HG03442 (cell line): ENCODE measurements around the gene EFNA4.

Experiments
- ATAC-seq: cut with Tn5 transposase; IDR thresholded peaks from one replicate; pipeline ENCODE4 v1.9.1; 2021; ENCODE audit warnings: mild to moderate bottlenecking, moderate library complexity; ENCODE audit not compliant: unreplicated experiment

The EFNA4 gene

DNA sequence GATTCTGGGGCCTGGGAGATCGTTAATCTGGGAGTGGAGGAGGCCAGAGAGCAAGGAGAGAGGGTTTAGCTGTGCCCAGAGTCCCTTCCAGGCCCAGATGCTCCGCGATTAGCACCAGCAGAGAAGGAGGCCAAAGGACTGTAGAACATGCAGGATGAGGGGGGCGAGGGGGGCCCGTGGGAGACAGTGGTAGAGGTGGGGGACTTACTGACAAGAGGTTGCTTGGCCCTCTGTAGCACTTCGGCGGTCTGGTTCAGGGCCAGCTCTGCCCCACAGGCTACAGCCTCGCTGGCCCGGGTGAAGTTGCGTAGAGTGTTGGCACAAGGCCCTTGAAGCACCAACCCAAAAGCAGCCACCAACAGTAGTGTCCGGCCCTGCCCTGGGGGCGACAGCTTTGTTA, 30.7 kb upstream of the EFNA4 start:
- ATAC-seq = no peak

DNA sequence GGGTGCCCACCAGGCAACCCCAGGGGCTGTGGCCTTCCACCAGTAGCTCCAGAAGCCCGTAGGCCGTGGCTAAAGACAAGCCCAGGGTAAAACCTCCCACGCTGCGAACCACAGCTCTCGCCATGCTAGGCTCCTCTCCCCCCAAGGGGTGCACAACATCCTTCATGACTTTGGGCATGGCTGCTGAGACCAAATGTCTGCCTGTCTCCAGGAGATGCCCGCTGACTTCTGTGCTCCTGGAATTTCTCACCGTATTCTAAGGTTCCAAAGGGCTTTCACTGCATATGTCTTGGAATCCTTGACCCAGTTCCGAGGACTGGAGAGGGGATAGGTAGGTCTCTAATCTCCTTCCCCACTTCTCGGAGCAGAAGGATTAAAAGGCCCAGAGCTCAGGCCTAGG, 30.0 kb upstream of the EFNA4 start, which contains the start of the genes DCST1 and DCST2:
TSS of gene DCST1 (plus strand) at position 301 of the 400 bp plus-strand sequence. CDS start 213 bp downstream, outside the sequence.
TSS of gene DCST2 (minus strand) at position 258 of the 400 bp plus-strand sequence. CDS start at position 178, 80 bp downstream.
- ATAC-seq = no peak

DNA sequence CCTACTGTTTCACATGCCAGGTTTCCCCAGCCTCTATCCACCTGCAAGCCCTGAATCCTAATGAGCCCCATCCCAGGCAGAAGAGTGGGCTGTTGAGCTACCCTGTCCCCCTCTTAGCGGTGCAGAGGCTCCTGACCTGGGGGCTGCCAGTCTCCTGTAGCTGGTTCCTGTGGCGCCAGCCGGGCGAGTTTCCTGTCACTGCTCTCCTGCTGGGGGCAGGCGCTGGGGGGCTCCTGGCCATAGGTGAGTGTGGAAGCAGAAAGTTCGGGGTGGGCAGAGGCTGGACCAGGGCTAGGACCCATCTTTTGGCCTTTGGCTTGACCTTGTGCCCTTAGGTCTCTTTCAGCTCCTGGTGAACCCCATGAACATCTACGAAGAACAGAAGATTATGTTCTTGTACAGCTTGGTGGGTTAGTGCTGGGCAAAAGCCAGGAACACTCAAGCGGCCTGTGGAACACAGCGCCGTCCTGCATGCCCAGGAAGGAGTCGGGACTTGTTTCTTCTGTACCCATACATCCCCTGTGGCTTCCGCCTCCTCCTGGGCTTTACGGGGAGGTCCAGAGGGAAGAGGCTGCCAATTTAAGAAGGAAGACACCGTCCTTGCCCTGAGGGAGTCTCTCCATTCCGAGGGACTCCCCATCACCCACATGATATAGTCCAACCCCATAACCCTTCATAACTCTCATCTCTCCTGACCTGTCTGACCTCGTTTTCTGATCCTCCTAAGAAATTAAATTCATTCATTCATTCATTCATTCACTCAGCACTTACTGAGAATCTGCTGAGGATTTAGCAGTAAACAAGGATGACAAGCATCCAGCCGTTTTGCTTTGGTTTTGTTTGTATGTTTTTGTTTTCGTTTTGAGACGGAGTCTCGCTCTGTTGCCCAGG, 29.0 kb upstream of the EFNA4 start:
- ATAC-seq = no peak

DNA sequence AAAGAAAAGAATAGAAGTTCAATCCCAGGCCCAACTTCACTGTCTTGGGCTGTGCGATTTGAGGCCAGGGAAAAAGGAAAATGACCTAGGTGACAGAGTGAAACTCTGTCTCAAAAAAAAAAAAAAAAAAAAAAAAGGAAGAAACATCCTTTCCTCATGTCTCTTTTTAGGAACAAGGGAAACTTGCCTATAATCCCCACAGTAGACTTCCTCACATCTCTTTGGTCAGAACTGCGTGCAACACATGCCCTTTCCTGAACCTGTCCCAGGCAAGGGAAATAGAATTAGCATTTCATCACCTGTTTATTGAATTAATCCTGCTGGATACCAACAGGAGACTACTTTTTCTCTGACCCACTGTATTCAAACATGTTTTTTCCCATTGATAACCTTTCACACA, 27.6 kb upstream of the EFNA4 start:
- ATAC-seq = no peak

DNA sequence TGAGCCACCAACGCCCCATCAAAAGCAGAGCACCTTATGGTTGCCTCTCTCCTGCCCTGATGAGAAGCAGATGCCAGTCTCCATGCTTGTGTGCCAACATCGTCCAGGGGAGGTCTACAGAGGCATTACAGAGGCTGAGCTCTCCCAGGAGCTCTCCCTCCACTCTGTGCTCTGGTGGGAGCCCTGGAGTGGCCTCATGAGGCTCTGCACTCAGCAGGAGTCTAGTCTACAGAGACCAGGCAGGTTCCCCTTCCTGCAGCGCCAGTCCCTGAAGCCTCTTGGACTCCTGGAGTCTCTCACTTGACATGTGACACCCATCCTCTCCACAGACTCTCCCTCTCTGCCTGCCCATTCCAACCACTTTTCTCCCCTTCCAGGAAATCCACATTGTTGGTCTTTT, 26.5 kb upstream of the EFNA4 start:
- no peak for ATAC-seq

DNA sequence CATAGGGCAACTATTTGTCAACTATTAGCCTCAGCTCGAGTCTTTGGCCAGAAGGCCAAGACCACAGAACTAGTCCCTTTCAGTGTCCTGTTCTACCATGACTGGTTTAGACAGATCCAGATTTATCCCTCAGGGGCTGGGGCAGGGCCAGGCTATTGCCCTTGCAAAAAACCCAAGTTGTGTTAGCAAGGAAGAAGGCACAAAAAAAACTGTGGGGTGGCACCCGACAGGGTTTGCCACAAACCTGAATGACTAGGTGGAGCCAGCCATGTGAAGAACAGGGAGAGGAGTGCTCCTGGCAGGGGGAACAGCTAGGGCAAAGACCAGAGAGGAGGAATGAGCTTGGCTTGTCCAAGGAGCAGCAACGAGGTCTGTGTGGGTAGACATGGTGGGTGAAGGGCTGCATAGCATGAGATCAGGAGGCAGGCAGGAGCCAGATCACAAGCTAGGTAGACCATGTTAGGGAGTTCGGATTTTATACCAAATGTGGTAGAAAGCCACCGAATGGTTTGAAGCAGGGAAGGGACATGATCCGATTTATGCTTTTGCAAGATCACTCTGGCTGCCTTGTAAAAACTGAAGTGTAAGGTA, 25.6 kb upstream of the EFNA4 start:
- no peak for ATAC-seq

DNA sequence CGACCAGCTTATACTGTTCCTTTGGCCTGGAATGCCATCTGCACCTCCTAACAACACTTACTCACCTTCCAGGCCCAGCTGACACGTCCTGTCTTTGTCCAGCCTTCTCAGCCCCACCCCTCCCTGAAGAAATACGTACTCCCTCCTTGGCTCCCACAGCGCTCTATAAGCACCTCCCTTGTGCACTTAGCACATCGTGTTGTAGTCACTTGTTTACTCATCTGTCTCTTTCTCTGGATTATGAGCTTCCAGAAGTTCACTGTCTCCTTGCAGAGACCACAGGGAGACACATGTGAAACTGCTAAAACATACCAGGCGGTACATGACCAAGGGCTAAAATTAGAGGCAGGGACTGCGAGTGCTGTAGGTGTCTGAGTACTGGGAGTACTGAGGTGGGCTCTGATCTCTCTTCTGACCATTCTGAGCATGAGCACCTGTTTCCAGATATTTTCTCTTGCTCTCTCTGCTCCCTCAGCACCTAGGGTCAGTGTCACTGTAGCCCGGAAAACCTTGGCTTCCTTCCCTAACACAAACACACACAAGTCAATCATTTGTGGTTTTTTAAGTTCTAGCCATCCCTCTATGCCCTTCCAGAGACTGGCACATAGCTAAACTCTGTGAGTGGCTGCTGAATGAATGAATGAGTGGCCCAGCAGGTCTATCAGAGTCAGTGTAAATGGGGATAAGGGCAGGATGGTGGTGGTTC, 24.8 kb upstream of the EFNA4 start:
- no peak for ATAC-seq

DNA sequence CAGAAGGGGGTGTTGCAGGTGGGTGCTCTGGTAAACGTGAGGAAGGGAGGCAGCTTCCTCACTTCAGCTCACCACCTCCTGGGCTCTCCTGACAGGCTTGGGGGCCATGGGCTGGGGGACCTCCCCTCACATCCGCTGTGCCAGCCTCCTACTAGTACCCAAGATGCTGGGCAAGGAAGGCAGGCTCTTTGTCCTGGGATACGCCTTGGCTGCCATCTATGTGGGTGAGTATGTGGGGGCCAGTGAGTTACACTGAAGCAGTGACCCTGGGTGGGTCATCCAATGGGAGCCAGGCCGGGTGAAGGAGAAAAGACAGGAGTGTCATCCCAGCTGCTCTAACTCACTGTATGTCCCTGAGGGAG, 24.3 kb upstream of the EFNA4 start:
- no peak for ATAC-seq

DNA sequence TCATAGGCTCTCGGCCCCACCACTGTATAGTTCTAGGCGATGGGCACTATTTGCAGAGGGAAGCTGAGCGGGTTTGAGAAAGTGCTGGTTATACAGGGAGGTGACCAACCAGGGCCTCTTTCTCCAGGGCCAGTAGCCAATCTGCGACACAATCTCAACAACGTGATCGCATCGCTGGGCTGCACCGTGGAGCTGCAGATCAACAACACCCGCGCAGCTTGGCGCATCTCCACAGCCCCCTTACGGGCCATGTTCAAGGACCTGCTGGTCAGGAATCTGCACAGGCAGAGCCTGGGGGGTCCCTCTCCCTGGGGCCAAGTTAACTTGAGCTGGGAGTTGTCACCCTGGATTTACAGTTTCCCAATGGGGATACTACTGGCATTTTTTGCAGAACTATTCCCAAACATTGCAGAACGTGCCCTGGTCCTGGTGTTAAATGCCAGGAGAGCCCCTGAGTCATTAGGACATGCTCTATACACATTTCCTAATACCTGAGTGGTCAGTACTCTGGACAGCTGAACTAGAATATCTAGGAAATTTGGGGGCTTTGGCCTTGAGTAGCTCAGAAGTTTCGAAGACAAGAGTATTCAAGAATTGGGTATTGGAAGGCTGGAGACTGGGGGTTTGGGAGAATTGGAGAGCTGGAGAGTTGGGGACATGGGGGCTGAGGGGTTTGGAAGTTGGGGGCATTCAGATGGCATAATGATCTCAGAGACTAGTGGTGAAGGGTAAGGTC, 23.0 kb upstream of the EFNA4 start:
- ATAC-seq = no peak

DNA sequence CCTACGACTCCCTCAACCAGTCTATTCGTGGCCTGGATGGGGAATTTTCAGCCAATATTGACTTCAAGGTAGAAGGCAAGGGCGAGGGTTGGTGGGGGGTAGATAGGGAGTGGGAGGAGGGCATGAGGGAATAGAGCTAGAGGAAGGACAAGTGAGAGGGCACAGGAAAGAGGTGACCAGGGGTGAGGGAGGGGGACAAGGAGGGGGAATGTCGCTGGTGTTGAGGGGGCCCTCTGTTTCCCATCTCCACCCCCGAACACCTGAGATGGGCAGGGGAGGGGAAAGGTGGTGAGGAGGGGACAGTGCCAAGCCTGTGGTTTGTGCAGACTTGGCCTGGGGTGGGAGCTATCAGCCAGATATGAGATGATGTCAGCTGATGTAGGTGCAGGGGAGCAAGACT, 20.8 kb upstream of the EFNA4 start:
- no peak for ATAC-seq

DNA sequence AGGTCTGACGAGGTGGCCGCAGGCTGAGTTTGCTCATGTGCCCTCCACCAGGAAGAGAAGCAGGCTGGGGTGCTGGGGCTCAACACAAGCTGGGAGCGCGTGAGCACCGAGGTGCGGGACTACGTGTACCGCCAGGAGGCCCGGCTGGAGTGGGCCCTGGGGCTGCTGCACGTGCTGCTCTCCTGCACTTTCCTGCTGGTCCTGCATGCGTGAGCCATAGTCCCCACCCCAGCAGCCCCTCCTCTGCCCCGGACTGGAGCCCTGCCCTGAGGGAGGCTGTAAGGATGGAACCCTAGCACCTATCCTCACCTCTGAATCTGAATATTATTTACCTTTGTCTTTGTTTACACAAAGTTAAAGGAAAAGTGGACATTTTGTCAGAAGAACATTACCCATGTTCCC, 20.2 kb upstream of the EFNA4 start:
- ATAC-seq = no peak

DNA sequence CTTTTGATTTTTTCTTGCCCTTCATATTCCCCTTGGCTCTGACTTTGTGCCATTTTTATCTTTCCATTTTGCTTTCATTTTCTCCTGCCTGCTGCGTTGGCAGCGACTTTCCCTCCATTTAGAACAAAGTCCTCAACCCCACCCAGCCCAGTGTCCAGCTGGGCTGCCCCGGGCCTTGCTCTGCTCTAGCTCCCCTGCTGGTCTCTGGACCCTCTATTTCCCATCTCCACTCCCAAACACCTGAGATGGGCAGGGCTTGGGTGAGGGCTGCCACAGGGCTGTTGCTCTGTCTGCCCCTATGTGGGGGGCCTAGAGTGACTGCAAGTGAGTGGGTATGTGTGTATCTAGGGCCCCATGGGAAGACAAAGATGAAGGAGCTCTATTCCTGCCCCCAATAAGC, 19.7 kb upstream of the EFNA4 start:
- ATAC-seq = no peak

DNA sequence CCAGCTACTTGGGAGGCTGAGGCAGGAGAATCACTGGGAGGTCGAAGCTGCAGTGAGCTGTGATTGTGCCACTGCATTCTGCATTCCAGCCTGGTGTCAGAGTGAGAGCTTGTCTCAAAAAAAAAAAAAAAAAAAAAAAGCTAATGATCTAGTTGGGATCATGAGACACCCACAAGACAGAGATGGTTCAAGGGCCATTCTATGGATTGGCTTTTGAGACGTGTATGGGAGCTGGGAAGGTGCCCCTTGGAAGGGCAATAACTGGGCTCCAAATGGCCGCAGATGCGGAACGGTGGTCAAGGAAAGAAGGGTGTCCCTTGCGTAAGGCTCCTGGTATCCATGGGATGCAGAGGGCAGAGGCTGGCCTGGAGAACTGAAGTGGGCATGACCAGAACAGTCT, 19.2 kb upstream of the EFNA4 start:
- no peak for ATAC-seq

DNA sequence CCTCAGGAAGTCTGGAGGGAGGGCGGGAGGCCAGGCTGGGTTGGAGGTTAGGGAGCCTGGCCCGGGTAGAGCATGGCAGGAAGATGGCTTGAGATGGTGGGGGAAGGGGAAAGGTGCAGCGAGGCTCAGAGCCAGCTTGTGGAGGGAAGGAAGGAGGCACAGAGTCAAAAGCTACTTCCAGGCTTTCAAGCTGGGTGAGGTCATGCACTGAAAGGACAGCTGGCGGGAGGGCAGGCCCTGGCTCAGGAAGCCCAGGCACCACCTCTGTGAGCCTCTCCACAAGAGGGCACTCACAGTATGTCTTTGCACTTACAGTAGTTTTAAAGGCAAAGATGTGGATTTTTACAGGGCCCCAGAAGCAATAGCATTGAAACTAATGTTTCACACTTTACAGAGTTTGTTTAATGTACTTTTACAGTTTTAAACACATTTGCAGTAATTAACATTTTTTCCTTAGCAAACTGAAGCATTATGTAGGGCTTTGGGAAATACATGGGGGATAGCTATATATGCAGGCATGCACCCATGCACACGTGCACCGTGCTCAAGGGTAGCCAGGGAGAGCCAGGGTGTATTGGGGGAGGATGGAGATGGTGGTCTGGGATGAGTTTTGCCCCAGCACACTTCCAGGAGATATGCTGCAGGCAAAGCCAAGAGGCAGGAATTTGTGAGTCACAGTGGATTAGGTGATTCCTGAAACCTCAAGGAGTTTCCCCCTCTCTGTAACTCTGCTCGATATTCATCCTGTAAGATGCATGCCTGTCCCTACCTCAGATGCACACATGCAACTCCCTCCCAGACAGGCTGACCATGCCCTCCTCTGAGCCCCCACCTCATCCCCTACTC, 18.5 kb upstream of the EFNA4 start:
- ATAC-seq = no peak

DNA sequence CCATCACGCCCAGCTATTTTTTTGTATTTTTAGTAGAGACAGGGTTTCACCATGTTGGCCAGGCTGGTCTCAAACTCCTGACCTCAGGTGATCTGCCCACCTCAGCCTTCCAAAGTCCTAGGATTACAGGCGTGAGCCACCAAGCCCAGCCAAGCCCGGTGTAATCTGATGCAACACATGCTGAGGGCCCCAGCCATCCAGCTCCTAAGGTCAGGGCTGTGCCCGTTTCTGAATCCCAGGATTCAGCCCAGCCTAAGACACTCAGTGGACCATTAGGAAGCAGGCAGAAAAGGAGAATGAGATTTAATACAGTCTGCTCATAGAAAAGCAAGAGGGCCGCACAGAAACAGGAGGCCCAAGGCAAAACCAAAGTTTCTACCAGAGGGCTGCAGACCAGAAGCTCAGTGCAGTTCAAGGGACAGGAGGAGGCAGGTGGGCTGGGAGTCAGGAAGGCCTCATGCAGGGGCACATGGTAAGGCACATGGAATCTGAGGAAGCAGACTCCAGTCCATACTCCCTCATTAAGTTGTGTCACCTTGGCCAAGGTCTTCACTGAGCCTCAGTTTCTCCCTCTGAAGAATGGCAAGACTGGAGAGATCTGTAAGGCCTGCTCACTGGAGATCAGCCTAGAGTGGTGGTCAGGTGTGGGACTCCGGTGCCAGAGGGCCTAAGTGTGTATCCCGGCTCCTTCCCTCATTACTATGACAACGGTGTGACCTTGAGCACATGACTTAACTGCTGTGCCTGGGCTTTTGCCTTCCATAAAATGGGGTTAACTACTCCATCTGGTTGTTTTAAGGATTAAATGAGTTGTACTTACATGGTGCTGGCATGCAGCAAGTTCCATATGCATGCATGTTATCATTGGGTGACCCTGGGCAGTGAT, 14.8 kb upstream of the EFNA4 start:
- no peak for ATAC-seq

DNA sequence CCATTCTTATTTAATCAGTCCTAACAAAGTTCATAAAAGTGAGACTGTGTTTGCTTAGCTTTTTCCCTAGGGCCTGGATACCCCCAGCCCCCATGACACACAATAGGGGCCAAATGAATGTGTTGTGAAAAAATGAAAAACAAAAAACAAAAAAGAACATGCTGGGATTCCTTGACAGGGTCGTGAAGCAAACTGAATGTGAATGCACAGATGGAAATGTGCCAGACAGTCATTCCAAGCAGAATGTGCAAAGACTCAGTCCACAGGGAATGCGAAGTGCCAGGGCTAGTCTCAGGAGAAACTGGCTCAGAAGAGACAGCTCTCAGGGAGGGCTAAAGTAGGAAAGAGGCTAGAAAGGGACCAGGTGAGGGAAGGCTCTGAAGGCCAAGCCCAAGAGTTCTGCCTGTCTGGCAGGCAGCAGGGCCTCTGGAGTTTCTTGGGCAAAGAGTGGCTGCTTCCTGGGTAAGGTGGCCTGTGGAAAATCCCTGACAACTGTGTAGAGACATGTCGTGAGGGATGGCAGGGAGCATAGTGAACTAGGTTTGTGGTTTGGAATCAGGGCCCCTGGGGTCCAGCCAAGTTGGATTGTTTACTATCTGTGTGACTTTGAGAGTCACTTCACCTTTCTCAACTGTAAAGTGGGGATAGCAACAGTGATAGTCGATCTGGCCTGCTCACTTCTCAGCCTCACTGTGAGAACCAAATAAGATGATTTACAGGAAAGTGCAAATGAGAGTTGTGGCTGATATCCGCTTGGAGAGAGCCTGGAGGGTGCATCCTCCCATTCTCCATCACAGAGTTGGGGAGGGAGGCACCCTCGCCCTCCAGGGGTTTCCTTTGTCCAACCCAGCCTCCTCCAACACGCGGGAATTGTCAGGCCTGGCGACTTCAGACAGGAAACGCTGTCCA, 13.6 kb upstream of the EFNA4 start:
- no peak for ATAC-seq

DNA sequence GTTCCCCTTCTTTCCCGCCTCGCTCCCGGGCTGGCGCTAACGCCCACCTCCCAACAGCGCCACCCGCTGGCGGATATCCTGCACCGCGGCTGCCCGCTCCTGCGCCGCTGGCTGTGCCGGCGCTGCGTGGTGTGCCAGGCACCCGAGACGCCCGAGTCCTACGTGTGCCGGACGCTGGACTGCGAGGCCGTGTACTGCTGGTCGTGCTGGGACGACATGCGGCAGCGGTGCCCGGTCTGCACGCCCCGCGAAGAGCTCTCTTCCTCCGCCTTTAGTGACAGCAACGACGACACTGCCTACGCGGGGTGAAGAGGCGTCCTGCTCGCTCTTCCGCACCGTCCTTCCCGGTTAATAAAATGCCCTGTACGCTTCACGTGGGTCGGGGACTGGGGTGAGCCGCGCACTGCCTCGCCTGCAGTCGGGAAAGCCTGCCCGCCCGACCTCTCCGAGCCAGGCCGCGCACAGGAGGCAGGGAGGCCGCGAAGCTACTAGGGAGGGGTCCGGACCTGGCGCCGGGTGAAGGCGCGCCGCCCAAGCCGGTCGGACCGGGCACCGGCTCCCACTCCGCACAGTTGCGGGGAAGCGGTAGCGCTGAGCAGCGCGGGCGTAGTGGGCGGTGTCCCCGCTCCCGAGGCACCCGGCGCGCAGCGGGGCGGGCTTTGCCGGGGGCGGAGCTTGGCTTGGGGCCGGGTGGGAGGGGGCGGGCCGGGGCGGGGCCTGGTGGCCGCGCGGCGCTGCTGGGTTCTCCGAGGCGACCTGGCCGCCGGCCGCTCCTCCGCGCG, 12.8 kb upstream of the EFNA4 start, which contains the start of gene ADAM15:
TSS of gene ADAM15 (plus strand) at position 757 of the 782 bp plus-strand sequence. CDS start 71 bp downstream, outside the sequence.
- ATAC-seq = peak; percentile 57
